ENCODE results near the gene RAD50.

RAD50 gene

DNA sequence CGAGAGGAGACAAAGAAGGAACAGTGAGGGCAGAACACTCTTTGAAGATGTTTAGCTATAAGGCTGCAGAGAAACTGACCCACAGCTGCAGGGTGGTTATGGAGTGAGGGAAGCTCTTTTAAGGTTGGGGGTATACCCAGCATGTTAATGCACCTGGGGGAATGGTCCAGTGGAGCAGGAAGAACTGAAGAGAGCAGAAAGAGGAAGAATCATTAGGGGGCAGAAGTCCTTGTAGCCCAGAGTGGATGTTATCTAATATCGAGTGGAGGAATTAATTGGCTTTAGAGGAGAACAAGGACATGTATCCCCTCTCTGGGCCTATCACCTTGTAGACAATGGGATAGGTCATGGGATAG is 124.7 kb downstream of the RAD50 start:
- Histone ChIP-seq H3K4me3 (ENCODE audit: insufficient read depth, low read length, poor library complexity, severe bottlenecking) (no peak overlapping the region), H4K20me1 (ENCODE audit: low read depth, low read length) (no peaks in the 10 kb centered on the region), H3K9me3 (ENCODE audit: insufficient read depth, low read length) (no peaks in the 10 kb centered on the region), H3K36me3 (ENCODE audit: low read length) (no peaks in the 10 kb centered on the region), H3K4me2 (ENCODE audit: low read depth, low read length, poor library complexity, severe bottlenecking) (no peak overlapping the region), H3K79me2 (ENCODE audit: insufficient read depth, low read length) (no peaks in the 10 kb centered on the region), H3K9me2 (replicated peaks; ENCODE audit: insufficient read depth, low read length) (no peaks in the 10 kb centered on the region), H3F3A (ENCODE audit: insufficient read depth) (no peaks in the 10 kb centered on the region), H3K27ac (ENCODE audit: low read depth, low read length) (no peak overlapping the region), H2AFZ (ENCODE audit: low read depth, low read length, severe bottlenecking) (no peak overlapping the region), H3K27me3 (ENCODE audit: low read length) (no peaks in the 10 kb centered on the region), H3K9ac (ENCODE audit: low read length) (no peak overlapping the region)
- TF ChIP-seq EZH2phosphoT487 (conservative IDR thresholded peaks at IDR 0.05; ENCODE audit: low read length), result no peak
- TF ChIP-seq, protein P1, sequence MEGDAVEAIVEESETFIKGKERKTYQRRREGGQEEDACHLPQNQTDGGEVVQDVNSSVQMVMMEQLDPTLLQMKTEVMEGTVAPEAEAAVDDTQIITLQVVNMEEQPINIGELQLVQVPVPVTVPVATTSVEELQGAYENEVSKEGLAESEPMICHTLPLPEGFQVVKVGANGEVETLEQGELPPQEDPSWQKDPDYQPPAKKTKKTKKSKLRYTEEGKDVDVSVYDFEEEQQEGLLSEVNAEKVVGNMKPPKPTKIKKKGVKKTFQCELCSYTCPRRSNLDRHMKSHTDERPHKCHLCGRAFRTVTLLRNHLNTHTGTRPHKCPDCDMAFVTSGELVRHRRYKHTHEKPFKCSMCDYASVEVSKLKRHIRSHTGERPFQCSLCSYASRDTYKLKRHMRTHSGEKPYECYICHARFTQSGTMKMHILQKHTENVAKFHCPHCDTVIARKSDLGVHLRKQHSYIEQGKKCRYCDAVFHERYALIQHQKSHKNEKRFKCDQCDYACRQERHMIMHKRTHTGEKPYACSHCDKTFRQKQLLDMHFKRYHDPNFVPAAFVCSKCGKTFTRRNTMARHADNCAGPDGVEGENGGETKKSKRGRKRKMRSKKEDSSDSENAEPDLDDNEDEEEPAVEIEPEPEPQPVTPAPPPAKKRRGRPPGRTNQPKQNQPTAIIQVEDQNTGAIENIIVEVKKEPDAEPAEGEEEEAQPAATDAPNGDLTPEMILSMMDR (IDR thresholded peaks at IDR 0.05; ENCODE audit: insufficient read depth, low read length, poor library complexity, severe bottlenecking), result no peak

DNA sequence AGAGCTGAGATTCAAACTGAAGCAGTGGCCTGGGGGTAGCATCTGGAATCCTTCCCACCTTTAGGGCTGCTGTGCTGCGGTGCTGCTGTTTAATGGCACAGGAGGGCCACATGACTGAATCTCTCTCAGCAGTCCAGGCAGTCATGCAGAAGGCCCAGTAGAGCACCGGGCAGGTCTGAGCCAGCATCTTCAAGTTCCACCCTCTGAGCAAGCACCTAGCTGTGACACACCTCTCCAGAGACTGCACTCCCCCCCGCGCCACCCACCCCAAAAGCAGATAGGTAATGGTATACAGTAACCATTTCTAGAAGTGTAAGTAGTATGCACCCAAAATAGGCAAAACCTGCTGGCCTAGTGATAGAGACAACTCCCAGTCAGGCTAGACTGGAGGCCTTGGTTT is 125.2 kb downstream of the RAD50 start:
- Histone ChIP-seq H3K36me3 (ENCODE audit: low read length) (no peaks in the 10 kb centered on the region), H3K9me2 (replicated peaks; ENCODE audit: insufficient read depth, low read length) (no peaks in the 10 kb centered on the region), H3K79me2 (ENCODE audit: insufficient read depth, low read length) (no peaks in the 10 kb centered on the region), H3K27me3 (ENCODE audit: low read length) (no peaks in the 10 kb centered on the region), H3F3A (ENCODE audit: insufficient read depth) (no peaks in the 10 kb centered on the region), H3K4me2 (ENCODE audit: low read depth, low read length, poor library complexity, severe bottlenecking) (no peak overlapping the region), H3K27ac (ENCODE audit: low read depth, low read length) (no peak overlapping the region), H3K9ac (ENCODE audit: low read length) (no peak overlapping the region), H4K20me1 (ENCODE audit: low read depth, low read length) (no peaks in the 10 kb centered on the region), H2AFZ (ENCODE audit: low read depth, low read length, severe bottlenecking) (no peak overlapping the region), H3K4me3 (ENCODE audit: insufficient read depth, low read length, poor library complexity, severe bottlenecking) (no peak overlapping the region), H3K9me3 (ENCODE audit: insufficient read depth, low read length) (no peaks in the 10 kb centered on the region)
- TF ChIP-seq, protein P1 (IDR thresholded peaks at IDR 0.05; ENCODE audit: insufficient read depth, low read length, poor library complexity, severe bottlenecking), result no peak
- no peak for TF ChIP-seq EZH2phosphoT487 (conservative IDR thresholded peaks at IDR 0.05; ENCODE audit: low read length)

DNA sequence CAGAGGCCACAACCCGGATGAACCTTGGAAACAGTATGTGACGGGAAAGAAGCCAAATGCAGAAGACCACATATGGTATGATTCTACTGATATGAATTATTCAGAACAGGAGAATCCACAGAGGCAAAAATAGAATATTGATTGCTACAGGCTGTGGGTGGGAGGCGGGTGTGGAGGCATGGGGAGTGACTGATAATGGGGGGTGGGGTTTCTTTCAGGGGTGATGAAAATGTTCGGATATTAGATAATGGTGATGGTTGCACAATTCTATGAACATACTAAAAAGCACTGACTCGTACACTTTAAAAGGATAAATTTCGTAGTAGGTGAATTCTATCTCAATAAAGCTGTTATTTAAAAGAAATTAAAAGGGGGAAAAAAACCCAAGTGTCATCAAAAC is 127.7 kb downstream of the RAD50 start:
- Histone ChIP-seq H3K9me2 (replicated peaks; ENCODE audit: insufficient read depth, low read length) (no peaks in the 10 kb centered on the region), H3K4me2 (ENCODE audit: low read depth, low read length, poor library complexity, severe bottlenecking) (no peak overlapping the region), H3K79me2 (ENCODE audit: insufficient read depth, low read length) (no peaks in the 10 kb centered on the region), H2AFZ (ENCODE audit: low read depth, low read length, severe bottlenecking) (no peak overlapping the region), H3F3A (ENCODE audit: insufficient read depth) (no peaks in the 10 kb centered on the region), H3K4me3 (ENCODE audit: insufficient read depth, low read length, poor library complexity, severe bottlenecking) (no peak overlapping the region), H3K27ac (ENCODE audit: low read depth, low read length) (no peak overlapping the region), H4K20me1 (ENCODE audit: low read depth, low read length) (no peaks in the 10 kb centered on the region), H3K36me3 (ENCODE audit: low read length) (no peaks in the 10 kb centered on the region), H3K27me3 (ENCODE audit: low read length) (no peaks in the 10 kb centered on the region), H3K9ac (ENCODE audit: low read length) (no peak overlapping the region), H3K9me3 (ENCODE audit: insufficient read depth, low read length) (no peaks in the 10 kb centered on the region)
- TF ChIP-seq, protein P1 (IDR thresholded peaks at IDR 0.05; ENCODE audit: insufficient read depth, low read length, poor library complexity, severe bottlenecking), result no peak
- no peak for TF ChIP-seq EZH2phosphoT487 (conservative IDR thresholded peaks at IDR 0.05; ENCODE audit: low read length)

All from SU-DHL-6 (cell line).